Amygdala (tissue), 56 donors: Measurements from ENCODE around the gene NSD1.

Source experiments
- DNase-seq, 56 donors: peaks; one replicate each; lab custom pipeline; 2025; lab: John Stamatoyannopoulos, UW

NSD1 gene, protein sequence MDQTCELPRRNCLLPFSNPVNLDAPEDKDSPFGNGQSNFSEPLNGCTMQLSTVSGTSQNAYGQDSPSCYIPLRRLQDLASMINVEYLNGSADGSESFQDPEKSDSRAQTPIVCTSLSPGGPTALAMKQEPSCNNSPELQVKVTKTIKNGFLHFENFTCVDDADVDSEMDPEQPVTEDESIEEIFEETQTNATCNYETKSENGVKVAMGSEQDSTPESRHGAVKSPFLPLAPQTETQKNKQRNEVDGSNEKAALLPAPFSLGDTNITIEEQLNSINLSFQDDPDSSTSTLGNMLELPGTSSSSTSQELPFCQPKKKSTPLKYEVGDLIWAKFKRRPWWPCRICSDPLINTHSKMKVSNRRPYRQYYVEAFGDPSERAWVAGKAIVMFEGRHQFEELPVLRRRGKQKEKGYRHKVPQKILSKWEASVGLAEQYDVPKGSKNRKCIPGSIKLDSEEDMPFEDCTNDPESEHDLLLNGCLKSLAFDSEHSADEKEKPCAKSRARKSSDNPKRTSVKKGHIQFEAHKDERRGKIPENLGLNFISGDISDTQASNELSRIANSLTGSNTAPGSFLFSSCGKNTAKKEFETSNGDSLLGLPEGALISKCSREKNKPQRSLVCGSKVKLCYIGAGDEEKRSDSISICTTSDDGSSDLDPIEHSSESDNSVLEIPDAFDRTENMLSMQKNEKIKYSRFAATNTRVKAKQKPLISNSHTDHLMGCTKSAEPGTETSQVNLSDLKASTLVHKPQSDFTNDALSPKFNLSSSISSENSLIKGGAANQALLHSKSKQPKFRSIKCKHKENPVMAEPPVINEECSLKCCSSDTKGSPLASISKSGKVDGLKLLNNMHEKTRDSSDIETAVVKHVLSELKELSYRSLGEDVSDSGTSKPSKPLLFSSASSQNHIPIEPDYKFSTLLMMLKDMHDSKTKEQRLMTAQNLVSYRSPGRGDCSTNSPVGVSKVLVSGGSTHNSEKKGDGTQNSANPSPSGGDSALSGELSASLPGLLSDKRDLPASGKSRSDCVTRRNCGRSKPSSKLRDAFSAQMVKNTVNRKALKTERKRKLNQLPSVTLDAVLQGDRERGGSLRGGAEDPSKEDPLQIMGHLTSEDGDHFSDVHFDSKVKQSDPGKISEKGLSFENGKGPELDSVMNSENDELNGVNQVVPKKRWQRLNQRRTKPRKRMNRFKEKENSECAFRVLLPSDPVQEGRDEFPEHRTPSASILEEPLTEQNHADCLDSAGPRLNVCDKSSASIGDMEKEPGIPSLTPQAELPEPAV (N-terminal part only)

DNA sequence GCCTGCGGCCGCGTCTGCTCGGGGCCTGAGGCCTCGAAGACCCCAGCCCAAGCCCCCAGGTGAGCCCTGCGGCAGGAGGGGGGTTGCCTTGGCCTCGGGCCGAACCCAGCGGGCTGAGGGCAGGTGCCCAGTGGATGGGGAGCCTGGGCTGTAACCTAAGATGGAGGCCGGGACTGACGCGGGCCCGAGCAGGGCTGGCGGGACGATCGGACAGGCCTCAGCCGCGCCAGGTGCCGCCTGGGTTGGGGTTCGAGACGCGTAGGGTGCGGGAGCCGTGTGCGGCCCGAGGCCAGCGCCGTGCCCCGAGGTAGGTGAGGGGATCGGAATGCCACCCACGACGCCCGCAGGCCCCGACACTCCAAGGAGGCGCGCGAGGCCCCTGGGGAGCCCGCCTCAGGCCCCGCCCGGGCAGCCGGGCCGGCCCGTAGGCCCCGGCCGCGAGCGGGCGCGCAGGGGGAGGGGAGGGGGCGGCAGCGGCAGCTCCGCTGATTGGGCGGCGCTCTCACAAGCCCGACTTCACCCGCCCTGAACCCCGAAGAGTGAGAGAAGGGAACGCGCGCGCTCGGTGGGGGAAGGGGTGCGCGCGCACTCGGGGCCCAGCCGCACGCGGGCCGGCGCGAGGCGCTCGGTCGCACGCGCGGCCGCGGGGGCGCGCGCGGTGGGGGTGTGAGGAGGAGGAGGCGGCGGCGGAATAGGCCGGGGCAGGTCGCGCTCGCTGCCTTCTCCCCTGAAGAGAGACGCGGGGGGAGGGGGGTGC, at the start of gene NSD1:
NSD1 (plus strand) TSS at position 678 of the 757 bp plus-strand sequence. CDS start 1,331 bp downstream, outside the sequence.
- peak; percentile 54 to 97 (median 86) for DNase-seq

DNA sequence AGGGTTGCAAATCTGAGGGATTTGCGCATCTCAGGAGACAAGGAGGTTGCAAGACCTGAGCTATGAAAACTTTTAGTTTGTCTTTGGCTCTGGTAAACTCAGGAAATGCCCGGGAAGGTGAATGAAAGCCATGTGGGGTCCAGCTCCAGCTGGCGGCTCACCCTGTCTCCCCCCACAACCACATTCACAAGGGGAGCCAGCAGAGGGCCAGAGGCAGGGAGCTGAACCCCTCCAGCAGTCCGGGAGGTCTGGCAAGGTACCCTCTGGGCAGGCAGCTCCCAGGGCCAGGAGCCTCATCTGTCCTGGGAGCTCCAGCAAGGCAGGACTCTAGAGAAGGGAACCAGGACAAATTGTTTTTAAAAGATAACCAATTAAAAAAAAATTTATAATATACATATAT, 49.4 kb upstream of the NSD1 start:
- DNase-seq, result no peak

DNA sequence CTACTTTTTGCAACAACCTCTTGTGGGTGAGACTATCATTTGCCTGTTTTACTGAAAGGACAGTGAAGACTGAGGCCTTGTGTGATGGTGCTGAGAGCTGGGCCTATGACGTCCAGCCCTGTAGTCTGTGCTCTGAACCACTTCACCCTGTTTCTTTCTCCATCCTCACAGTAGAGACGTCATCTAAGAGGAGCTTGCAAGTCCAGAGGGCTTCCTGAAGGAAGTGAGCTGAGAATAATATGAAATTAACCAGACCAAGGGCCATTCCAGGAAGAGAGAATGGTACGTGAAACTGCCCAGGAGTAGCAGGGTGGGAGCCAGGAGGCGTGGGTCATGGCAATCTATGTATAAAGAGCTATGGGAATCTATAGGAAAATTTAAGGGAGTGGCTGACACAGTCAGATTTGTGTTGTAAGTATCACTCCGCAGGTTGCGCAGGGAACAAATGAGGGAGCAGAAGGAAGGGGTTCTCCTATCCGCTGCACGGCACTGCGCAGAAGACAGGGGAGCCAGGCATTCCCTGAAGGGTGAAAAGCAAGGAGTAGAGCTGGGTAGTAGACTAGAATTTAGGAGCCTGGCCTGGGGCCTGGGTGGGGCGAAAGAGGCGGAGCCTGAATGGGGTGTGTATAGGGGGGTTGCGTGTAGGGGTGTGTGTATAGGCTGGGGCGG, 47.5 kb upstream of the NSD1 start:
- no peak for DNase-seq

DNA sequence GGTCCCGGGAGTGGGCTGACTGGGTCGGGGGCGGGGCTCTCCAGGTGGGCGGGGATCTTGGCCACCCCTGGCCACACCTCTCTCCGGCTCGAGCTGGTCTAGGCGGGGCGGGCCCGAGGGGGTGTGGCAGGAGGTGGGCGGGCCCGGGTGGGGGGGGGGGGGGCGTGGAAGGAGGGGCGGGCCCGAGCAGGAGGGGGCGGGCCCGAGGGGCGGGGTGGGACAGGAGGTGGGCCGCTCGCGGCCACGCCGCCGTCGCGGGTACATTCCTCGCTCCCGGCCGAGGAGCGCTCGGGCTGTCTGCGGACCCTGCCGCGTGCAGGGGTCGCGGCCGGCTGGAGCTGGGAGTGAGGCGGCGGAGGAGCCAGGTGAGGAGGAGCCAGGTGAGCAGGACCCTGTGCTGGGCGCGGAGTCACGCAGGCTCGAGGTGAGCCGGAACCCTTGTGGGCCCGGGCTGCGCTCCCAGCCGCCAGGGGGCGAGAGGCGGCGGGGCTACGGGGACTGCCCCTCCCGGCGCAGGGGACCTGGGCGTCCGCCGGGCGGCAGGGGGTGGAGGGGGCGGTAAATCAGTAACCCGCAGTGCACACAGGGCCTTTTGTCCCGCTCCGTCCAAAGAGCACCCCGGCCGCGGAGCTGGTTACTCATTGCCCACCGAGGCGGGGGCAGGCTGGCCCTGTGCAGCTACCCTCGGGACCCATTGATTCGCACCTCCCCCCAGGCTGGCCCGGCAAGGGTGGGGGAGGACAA, 46.7 kb upstream of the NSD1 start, which contains the start of gene FGFR4:
FGFR4 (plus strand) TSS at position 262 of the 744 bp plus-strand sequence. CDS start 2,688 bp downstream, outside the sequence.
- peak in 3 of 56 donors; percentile 16 to 78 (median 39) for DNase-seq

DNA sequence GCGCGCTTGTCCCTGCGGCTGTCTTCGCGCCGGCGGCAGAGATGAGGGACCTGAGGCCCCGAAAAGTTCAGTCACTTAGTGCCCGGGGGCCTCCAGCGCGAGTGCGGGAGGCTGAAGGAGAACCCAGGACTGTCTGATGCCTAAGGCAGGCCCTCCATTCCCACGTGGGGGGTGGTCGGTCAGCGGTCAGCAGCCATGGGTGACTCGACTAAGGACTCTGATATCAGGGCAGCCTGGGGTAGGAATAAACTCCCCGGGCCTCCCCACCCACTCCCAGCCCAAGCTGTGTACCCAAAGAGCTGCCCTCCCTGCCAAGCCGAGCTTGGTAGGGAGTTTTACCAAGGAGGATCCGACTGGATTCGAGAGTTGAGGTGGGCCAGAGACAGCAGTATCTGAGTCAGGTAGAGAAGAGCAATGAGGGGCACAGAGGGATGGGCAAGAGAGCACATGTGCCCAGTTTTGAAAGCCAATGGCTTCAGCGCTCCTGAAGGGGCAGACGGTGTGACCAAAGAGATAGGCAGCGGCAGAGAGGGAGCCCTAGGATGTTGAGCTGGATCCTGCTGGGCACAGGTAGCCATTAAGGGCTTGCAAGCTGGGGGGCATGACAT, 46.1 kb upstream of the NSD1 start:
- DNase-seq, result no peak

DNA sequence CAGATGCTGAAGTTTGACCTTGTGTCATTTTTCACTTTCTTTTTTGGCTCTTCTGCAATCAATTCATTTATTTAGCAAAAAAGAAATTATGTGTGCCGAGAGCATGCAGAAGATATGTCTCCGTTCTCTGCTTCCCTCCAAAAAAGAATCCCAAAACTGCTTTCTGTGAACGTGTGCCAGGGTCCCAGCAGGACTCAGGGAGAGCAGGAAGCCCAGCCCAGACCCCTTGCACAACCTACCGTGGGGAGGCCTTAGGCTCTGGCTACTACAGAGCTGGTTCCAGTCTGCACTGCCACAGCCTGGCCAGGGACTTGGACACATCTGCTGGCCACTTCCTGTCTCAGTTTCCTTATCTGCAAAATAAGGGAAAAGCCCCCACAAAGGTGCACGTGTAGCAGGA, 44.4 kb upstream of the NSD1 start:
- no peak for DNase-seq

DNA sequence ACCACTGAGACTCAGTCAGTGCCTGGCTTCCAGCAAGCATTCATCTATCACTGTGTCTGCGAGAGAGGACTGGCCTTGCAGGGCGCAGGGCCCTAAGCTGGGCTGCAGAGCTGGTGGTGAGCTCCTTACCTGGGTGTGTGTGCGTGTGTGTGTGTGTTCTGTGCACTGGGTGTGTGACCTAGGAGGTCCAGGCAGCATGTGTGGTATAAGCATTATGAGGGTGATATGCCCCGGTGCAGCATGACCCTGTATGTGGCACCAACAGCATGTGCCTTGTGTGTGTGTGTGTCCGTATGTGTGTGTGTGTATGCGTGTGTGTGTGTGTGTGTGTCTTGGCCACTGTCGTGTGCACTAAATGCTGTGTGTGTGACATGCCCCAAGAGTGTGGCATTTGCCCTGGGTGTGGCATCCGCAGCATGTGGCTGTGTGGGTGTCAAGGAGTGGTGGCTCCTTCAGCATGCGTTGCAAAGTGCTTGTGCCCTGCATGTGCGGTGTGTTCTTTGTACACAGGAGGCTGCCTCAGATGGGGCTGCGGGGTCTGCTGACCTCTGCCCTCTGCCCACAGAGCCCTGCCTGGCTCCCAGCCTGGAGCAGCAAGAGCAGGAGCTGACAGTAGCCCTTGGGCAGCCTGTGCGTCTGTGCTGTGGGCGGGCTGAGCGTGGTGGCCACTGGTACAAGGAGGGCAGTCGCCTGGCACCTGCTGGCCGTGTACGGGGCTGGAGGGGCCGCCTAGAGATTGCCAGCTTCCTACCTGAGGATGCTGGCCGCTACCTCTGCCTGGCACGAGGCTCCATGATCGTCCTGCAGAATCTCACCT, 43.5 kb upstream of the NSD1 start:
- no peak for DNase-seq

DNA sequence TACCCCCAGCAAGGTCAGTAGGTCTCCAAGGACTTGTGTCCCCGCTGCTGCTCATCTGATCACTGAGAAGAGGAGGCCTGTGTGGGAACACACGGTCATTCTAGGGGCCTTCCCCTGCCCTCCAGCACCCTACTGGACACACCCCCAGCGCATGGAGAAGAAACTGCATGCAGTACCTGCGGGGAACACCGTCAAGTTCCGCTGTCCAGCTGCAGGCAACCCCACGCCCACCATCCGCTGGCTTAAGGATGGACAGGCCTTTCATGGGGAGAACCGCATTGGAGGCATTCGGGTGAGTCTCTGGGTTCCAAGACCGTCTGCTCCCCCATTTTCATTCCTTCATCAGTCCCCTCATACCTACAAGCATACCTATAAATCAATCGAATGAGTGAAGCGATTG, 42.8 kb upstream of the NSD1 start:
- DNase-seq, result no peak

DNA sequence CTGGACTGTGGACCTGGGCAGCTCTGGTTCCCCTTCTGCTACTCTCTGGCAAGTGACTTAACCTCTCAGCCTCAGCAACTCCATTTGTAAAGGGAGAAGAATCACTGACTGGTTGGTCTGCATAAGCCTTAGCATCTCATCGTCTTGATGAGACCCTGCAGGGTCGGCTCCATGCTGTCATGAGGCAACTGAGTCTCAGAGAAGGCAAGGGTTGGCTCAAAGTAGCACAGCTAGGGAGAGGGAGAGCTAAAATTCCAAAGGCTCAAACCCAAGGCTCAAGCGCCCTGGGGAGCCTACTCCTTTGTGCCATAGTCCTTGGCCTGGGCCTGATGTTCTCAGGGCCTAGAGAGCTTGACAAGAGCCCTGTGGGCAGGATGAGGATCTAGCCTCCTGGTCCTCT, 42.3 kb upstream of the NSD1 start:
- DNase-seq, result no peak

DNA sequence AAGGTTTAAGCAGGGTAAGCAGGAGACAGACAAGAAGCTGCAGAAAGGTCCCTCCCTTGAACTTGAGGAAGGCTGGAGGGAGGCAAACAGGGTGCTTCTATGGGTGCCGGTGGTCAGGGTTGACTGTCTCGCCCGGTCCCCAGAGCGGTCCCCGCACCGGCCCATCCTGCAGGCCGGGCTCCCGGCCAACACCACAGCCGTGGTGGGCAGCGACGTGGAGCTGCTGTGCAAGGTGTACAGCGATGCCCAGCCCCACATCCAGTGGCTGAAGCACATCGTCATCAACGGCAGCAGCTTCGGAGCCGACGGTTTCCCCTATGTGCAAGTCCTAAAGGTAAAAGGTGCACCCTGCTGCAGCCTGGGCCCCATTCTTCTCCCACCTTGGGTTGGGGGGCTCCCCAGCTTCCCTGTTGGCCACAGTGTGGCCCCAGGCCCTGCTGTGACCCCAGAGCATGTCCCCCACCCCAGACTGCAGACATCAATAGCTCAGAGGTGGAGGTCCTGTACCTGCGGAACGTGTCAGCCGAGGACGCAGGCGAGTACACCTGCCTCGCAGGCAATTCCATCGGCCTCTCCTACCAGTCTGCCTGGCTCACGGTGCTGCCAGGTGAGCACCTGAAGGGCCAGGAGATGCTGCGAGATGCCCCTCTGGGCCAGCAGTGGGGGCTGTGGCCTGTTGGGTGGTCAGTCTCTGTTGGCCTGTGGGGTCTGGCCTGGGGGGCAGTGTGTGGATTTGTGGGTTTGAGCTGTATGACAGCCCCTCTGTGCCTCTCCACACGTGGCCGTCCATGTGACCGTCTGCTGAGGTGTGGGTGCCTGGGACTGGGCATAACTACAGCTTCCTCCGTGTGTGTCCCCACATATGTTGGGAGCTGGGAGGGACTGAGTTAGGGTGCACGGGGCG, 41.1 kb upstream of the NSD1 start:
- no peak for DNase-seq

DNA sequence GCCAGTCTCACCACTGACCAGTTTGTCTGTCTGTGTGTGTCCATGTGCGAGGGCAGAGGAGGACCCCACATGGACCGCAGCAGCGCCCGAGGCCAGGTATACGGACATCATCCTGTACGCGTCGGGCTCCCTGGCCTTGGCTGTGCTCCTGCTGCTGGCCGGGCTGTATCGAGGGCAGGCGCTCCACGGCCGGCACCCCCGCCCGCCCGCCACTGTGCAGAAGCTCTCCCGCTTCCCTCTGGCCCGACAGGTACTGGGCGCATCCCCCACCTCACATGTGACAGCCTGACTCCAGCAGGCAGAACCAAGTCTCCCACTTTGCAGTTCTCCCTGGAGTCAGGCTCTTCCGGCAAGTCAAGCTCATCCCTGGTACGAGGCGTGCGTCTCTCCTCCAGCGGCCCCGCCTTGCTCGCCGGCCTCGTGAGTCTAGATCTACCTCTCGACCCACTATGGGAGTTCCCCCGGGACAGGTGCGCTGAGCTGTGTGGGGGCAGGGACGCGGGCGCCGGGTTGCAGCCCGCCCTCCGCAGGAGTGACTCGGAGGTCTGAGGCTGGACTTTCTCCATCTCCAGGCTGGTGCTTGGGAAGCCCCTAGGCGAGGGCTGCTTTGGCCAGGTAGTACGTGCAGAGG, 40.4 kb upstream of the NSD1 start:
- DNase-seq, result no peak

DNA sequence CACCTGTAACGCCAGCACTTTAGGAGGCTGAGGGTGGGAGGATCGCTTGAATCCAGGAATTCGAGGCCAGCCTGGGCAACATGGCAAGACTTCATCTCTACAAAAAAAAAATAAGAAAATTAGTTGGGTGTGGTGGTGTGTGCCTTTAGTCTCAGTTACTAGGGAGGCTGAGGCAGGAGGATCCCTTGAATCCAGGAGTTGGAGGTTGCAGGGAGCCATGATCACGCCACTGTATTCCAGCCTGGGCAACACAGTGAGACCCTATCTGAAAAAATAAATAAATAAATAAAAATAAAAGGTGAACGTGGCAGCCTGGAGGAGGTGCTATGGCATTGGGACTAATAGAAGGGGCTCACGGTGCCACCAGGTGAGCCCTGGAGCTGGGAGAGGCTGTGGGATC, 39.8 kb upstream of the NSD1 start:
- no peak for DNase-seq

DNA sequence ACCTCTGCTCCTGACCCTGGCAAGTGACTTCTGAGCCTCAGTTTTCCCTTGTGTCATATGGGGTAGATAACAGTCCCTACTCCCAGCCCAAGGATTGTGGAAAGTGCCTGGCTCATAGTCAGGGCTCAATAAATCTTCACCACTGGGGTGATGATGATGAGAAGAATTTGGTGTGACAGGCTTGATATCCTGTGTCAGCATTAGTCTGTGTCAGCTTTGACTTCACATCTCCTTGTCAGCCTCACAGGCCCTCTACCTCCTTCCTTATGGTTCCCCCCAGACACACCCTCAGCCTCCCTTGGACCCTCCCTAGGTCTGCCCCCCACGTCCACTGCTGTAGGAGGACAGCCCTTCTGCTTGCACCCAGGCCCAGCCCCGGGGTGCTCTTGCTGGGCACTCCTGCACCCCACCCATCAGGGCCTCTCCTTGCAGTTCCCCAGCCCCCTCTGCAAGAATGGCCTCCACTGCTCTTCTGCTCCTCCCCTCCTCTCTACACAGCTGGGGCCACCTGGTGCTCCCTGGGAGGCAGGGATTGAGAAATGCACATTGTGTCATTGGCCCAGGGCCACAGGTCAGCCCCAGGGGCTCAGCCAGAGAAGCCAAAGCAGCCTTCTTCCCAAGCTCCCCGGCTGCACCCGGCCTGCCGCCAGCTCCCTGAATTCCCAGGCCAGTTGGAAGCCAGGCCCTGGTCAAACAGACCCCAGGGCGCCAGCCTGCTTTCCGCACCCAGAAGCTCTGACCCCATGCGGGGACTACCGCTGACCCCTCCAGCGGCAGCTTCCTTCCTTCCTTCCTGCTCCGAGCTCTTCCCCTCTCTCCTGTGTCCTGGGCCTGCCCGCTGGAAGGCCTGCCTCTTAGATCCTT, 39.1 kb upstream of the NSD1 start:
- DNase-seq, result no peak

DNA sequence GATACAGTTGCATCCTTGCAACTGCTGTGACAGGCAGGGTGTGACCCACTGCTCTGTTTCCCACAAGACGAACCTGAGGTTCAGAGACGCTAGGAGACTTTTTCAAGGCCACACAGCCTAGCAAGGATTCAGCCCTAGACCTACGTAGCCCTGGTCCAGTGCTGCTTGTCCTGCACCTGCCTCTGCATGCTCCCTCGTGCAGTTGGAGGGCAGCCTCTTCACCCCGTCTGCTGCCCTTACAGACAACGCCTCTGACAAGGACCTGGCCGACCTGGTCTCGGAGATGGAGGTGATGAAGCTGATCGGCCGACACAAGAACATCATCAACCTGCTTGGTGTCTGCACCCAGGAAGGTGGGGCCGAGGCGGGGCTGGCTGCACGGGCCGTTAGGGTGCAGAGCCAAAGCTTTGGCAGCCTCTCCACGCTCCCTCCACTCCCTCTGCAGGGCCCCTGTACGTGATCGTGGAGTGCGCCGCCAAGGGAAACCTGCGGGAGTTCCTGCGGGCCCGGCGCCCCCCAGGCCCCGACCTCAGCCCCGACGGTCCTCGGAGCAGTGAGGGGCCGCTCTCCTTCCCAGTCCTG, 38.4 kb upstream of the NSD1 start:
- no peak for DNase-seq
